OCI-LY1 (cell line): ENCODE data around the gene AATK.

Experiments used
- CTCF ChIP-seq: fragments of 200-600 bp; sonication (generic), shearing (Covaris generic); IDR thresholded peaks from 2 replicates; pipeline ENCODE4 v1.5.1; 2017; ENCODE audit warnings: mild to moderate bottlenecking, antibody characterized with exemption, low read length, moderate library complexity, mixed read lengths
- EZH2 ChIP-seq: fragments of 200-600 bp; sonication (generic), shearing (Covaris generic); IDR thresholded peaks from 2 replicates; pipeline ENCODE4 v1.8.0; 2017; ENCODE audit warnings: borderline replicate concordance, mixed run types, mild to moderate bottlenecking, antibody characterized with exemption, low read length, moderate library complexity, mixed read lengths

DNA sequence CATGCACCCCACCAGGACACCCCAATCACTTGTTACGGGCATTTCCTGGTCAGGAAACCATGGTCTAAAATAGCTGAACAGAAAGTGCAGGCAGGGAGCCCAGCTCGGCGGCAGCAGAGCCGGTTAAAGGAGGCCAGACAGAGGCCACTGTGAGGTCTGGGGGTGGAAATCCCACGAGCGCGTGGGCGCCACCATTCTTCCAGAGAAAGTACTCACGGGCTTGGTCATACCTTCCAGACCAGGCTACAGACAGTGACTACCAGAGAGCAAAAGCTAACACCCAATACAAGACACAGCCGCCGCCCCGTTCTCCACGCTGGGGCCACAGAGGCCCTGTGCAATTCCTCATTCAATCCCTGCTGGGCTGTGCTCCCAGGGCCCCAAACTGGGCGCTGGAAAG lies 44.8 kb upstream of the AATK start:
- TF ChIP-seq CTCF (no peak), EZH2 (no peak)
